Neural cell (in vitro differentiated cells): ENCODE results near the gene MVD.

Experiments used
- CTCF ChIP-seq: fragments of 450-650 bp; IDR thresholded peaks from 2 replicates; pipeline ENCODE4 v1.5.1; 2014; ENCODE audit warnings: antibody characterized with exemption, mild to moderate bottlenecking, moderate library complexity; ENCODE audit not compliant: poor library complexity, severe bottlenecking
- EP300 ChIP-seq: fragments of 450-650 bp; conservative IDR thresholded peaks from 2 replicates; pipeline ENCODE4 v1.6.1; 2014; ENCODE audit warnings: antibody characterized with exemption, mild to moderate bottlenecking, moderate library complexity; ENCODE audit not compliant: poor library complexity, severe bottlenecking
- EZH2 ChIP-seq: fragments of 200-600, 300-800 bp; shearing (Covaris generic), sonication (generic); IDR thresholded peaks from 2 replicates; pipeline ENCODE4 v1.6.1; 2014; ENCODE audit warnings: antibody characterized with exemption, low read length, borderline replicate concordance, mild to moderate bottlenecking; ENCODE audit not compliant: insufficient read depth, poor library complexity, severe bottlenecking
- MXI1 ChIP-seq: fragments of 450-650 bp; conservative IDR thresholded peaks from 2 replicates; pipeline ENCODE4 v1.6.1; 2014; ENCODE audit warnings: antibody characterized with exemption, mild to moderate bottlenecking; ENCODE audit not compliant: poor library complexity, severe bottlenecking
- POLR2AphosphoS5 ChIP-seq: IDR thresholded peaks from 2 replicates; pipeline ENCODE4 v1.6.1; 2012
- RAD21 ChIP-seq: fragments of 450-650 bp; conservative IDR thresholded peaks from 2 replicates; pipeline ENCODE4 v1.6.1; 2014; ENCODE audit warnings: antibody characterized with exemption, mild to moderate bottlenecking, moderate library complexity
- SMC3 ChIP-seq: fragments of 450-650 bp; conservative IDR thresholded peaks from 2 replicates; pipeline ENCODE4 v1.6.1; 2014; ENCODE audit warnings: antibody characterized with exemption, mild to moderate bottlenecking, moderate library complexity; ENCODE audit not compliant: poor library complexity
- TAF1 ChIP-seq: IDR thresholded peaks from 2 replicates; pipeline ENCODE4 v1.6.1; 2012; ENCODE audit warnings: low read depth

GRCh38 chr16:88698646-88699045 is 35.8 kb upstream of the MVD start:
- TF ChIP-seq EZH2 (no peak), EP300 (no peak), CTCF (no peak), RAD21 (no peak), TAF1 (no peak), POLR2AphosphoS5 (no peak), SMC3 (no peak), MXI1 (no peak)
